Right atrium auricular region (tissue), 2 donors: ENCODE results near the gene METRN. TPM values are rescaled to one million over a fixed set of nuclear protein-coding genes. Genes with fewer than 3 reads are reported as not detected.

Source experiments
- DNase-seq: peaks from one replicate; pipeline ENCODE4 v3.0.0-alpha.2; 2019; ENCODE audit warnings: low spot score
- H3K27ac ChIP-seq, 2 donors: fragments of 200-600 bp; sonication (generic); 1 replicate in 1 of 2; 2 replicates in 1 of 2; pipeline ENCODE4 v1.5.1; 2016 to 2019
- H3K27me3 ChIP-seq, 2 donors: fragments of 200-600 bp; sonication (generic); one replicate each; pipeline versions ENCODE4 v1.5.1 to v1.6.0; 2017 to 2019
- H3K36me3 ChIP-seq: fragments of 200-600 bp; sonication (generic); one replicate; pipeline ENCODE4 v1.5.1; 2016
- H3K4me1 ChIP-seq, 2 donors: fragments of 200-600 bp; sonication (generic); one replicate each; pipeline versions ENCODE4 v1.5.1 to v1.6.0; 2017 to 2019
- H3K4me3 ChIP-seq, 2 donors: fragments of 200-600 bp; sonication (generic); 1 replicate in 1 of 2; 2 replicates in 1 of 2; pipeline ENCODE4 v1.5.1; 2017 to 2019; ENCODE audit warnings: mild to moderate bottlenecking in 1 of 2, moderate library complexity in 1 of 2
- H3K9me3 ChIP-seq, 2 donors: fragments of 200-600 bp; sonication (generic); one replicate each; pipeline ENCODE4 v1.5.1; 2019
- total RNA-seq, 2 donors: library from RNA; depleted of rRNA; stranded (reverse); fragments of >200 nt; gene quantifications; one replicate each; pipeline ENCODE4 v1.1.0, GENCODE V29; 2016
- TF ChIP-seq, protein P1 (sequence below), 2 donors: fragments of 200-600 bp; sonication (generic); IDR thresholded peaks; one replicate each; pipeline ENCODE4 v1.5.1; 2019; ENCODE audit warnings: antibody characterized with exemption in 2 of 2

The METRN gene
- total RNA-seq: 10 to 100 TPM; 58.9 to 61.3 TPM

DNA sequence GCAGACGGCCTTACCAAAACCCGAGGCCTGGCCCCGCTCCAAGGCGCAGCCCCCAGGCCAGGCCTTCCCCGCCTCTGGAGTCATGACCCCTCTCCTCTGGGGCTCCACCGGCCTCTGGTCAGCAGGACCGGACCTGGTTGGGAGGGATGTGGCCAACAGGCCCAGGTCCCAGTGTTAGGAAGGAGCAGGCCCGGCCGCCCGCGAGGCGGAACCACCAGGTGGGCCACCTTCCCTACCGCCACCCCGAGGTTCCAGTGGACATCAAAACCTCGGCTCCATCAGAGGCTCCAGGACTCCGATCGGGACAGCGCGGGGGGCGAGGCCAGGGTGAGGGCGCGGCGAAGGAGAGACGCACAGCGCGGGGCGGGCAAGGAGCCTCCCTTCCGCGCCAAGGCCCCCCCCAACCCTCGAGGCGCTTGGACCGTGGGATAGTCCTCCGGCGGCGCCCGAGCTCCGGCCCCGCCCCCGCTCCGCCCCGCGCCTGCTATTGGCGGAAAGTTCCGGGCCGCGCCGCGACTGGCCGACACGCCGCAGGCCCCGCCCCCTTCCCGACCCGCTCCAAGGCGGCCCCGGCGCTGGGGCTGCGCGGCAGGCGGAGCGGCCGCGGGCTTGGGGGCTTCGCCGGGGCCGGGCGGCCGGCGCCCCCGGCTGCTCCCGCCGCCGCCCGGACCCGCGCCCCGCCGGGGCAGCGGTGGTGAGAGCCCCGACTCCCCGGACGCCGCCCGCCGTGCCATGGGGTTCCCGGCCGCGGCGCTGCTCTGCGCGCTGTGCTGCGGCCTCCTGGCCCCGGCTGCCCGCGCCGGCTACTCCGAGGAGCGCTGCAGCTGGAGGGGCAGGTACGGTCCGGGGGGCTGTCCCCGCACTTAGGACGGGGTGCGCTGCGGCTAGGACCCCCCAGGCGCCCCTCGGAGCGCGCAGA, at the start of gene METRN:
Gene METRN (plus strand): TSS at position 561 of the 919 bp plus-strand sequence. CDS start 172 bp downstream, at position 733.
- H3K27ac ChIP-seq: peak within 1 kb of the TSS in 1 of 2 donors; percentile 40
- TF ChIP-seq, protein P1, sequence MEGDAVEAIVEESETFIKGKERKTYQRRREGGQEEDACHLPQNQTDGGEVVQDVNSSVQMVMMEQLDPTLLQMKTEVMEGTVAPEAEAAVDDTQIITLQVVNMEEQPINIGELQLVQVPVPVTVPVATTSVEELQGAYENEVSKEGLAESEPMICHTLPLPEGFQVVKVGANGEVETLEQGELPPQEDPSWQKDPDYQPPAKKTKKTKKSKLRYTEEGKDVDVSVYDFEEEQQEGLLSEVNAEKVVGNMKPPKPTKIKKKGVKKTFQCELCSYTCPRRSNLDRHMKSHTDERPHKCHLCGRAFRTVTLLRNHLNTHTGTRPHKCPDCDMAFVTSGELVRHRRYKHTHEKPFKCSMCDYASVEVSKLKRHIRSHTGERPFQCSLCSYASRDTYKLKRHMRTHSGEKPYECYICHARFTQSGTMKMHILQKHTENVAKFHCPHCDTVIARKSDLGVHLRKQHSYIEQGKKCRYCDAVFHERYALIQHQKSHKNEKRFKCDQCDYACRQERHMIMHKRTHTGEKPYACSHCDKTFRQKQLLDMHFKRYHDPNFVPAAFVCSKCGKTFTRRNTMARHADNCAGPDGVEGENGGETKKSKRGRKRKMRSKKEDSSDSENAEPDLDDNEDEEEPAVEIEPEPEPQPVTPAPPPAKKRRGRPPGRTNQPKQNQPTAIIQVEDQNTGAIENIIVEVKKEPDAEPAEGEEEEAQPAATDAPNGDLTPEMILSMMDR (IDR thresholded peaks at IDR 0.05): no peak
- no peaks in the 10 kb centered on the region for H3K36me3 ChIP-seq
- H3K9me3 ChIP-seq: no peaks in the 10 kb centered on the region
- peak; percentile 90 for DNase-seq
- H3K4me1 ChIP-seq: peaks cover 0 to 52% of the 10 kb centered on the region in 2 donors
- H3K27me3 ChIP-seq: peaks cover 0 to 10% of the 10 kb centered on the region in 2 donors
- peak within 1 kb of the TSS; percentile 73 to 81 for H3K4me3 ChIP-seq

DNA sequence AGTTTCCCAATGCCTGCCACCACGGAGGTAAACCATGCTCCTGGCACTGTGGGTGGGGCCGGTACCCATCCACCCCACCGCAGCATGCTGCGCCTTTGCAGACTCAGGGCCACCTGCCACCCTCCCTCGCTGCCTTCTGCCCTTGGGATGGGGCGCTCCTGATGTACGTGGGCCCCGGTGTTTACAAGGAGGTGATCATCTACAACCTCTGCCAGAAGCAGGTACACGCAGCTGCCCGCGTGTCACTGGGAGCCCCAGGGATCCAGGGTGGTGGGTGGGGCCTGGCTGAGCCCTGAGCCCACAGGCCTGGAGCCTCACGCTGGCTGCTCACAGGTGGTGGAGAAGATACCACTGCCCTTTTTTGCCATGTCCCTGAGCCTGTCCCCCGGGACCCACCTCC, 48.3 kb upstream of the METRN start:
- Histone ChIP-seq H3K27me3 (no peaks in the 10 kb centered on the region), H3K36me3 (peaks cover 23% of the 10 kb centered on the region), H3K9me3 (no peaks in the 10 kb centered on the region), H3K4me3 (no peak overlapping the region), H3K27ac (no peak overlapping the region), H3K4me1 (peaks cover 0 to 24% of the 10 kb centered on the region in 2 donors)
- TF ChIP-seq, protein P1 (IDR thresholded peaks at IDR 0.05): no peak
- no peak for DNase-seq

DNA sequence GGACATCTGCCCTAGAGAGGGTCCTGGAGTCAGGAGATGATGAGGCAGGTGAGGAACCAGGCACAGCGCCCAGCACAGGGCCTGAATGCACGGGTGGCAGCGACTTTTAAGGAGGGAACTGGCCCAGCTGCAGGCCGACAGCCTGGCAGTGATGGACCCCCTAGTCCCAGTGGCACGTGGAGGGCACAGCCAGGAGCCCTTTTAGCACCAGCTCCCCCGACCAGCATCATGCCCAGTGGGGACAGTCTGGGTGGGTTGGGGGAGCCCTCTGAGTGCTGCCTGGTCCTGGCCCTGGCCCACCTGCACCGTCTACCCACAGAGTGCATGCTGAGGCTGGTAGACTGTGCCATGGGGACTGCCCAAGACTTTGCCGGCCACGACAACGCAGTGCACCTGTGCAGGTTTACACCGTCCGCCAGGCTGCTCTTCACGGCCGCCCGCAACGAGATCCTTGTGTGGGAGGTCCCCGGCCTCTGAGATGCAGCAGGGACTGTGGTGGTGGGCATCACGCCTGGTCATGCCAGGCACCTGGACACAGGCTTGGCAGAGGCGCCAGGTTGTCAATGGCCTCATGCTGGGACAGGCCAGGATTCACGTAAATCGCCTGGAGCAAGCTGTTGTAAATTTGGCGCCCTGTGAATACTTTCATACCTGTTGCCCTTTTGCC, 47.7 kb upstream of the METRN start:
- Histone ChIP-seq H3K4me3 (peak overlapping the region in 1 of 2 donors; percentile 100), H3K36me3 (peaks cover 30% of the 10 kb centered on the region), H3K27me3 (no peaks in the 10 kb centered on the region), H3K27ac (peak overlapping the region; percentile 90 to 92), H3K9me3 (no peaks in the 10 kb centered on the region), H3K4me1 (peaks cover 0 to 23% of the 10 kb centered on the region in 2 donors)
- DNase-seq: no peak
- TF ChIP-seq, protein P1 (IDR thresholded peaks at IDR 0.05): no peak

DNA sequence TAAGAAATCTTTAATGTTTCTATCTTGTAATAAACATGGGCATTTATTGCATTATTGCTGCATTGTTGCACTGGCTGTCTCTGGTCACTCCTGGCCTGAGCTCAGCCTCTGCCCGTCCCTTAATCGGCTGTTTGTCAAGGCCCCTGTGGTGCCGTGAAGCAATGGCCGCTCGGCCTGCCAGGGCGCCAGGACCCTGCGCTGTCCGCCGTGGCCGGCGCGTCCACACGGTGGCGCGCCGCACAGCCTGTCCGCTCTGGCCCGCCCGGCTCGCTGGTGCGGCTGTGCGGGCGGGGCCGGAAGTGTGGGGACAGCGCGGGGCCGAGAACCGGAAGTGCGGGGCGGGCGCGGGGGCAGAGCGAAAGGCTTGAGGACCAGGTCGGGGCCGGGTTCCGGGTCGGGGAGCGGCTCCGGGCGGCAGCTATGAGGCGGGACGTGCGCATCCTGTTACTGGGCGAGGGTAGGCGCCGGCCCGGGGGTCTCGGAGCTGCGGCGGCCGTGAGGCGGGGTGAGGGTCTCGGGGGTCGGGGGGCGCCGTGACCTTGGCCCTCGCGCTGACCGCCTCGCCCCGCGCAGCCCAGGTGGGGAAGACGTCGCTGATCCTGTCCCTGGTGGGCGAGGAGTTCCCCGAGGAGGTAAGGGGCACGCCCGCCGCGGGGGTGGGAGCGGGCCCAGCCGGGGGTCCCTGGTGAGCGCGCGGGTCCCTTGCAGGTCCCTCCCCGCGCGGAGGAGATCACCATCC, 47.0 kb upstream of the METRN start, which contains the start of gene RHOT2:
Gene RHOT2 (plus strand): TSS at position 353 of the 739 bp plus-strand sequence. CDS start 68 bp downstream, at position 421.
- Histone ChIP-seq H3K27me3 (no peaks in the 10 kb centered on the region), H3K4me1 (peaks cover 0 to 23% of the 10 kb centered on the region in 2 donors), H3K27ac (peak within 1 kb of the TSS; percentile 90 to 92), H3K4me3 (peak within 1 kb of the TSS; percentile 99 to 100), H3K9me3 (no peaks in the 10 kb centered on the region), H3K36me3 (peaks cover 37% of the 10 kb centered on the region)
- peak; percentile 91 for DNase-seq
- TF ChIP-seq, protein P1 (IDR thresholded peaks at IDR 0.05): peak; percentile 96 to 97

GRCh38 chr16:668519-669171, 46.3 kb upstream of the METRN start:
- Histone ChIP-seq H3K9me3 (no peaks in the 10 kb centered on the region), H3K4me1 (peaks cover 0 to 23% of the 10 kb centered on the region in 2 donors), H3K4me3 (peak overlapping the region; percentile 99 to 100), H3K27me3 (no peaks in the 10 kb centered on the region), H3K36me3 (peaks cover 44% of the 10 kb centered on the region), H3K27ac (peak overlapping the region; percentile 90 to 92)
- DNase-seq: no peak
- TF ChIP-seq, protein P1 (IDR thresholded peaks at IDR 0.05): no peak
